Activated gamma-delta T cell (primary cell): Measurements from ENCODE around the gene SHANK2.

Source experiments
- DNase-seq: peaks from one replicate; lab custom pipeline; 2025; lab: John Stamatoyannopoulos, UW
- total RNA-seq, 2 donors: gene quantifications; one replicate each; lab custom pipeline; 2026; lab: John Stamatoyannopoulos, UW

The SHANK2 gene
- 0 to 0.13 reads per million in 2 donors for total RNA-seq

DNA sequence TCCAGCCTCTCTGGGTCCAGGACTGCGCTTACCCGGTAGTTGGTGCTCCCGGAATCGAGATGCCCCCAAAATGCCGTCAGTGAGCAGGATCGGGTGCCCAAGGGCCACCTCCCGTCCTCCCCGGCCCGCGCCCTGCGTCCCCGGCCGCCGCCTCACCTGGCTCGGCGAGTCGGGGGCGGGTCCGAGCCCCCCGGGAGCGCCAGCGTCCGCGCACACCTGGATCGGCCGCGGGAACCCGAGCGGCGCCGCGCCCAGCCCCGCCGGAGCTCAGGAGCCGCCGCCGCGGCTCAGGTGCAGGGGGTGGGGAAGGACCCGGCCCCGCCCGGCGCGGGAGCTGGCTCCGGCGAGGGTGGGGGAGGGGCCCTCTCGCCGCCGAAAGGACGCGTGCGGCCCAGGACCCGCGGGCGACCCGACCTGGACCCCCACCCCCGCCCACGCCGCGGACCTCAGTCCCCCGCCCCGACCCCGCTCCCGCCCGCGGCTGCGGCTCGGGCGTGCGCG lies at the start of gene SHANK2:
Gene SHANK2 (minus strand): TSS at position 309 of the 501 bp plus-strand sequence. CDS start 105,251 bp downstream, outside the sequence.
- DNase-seq = no peak

DNA sequence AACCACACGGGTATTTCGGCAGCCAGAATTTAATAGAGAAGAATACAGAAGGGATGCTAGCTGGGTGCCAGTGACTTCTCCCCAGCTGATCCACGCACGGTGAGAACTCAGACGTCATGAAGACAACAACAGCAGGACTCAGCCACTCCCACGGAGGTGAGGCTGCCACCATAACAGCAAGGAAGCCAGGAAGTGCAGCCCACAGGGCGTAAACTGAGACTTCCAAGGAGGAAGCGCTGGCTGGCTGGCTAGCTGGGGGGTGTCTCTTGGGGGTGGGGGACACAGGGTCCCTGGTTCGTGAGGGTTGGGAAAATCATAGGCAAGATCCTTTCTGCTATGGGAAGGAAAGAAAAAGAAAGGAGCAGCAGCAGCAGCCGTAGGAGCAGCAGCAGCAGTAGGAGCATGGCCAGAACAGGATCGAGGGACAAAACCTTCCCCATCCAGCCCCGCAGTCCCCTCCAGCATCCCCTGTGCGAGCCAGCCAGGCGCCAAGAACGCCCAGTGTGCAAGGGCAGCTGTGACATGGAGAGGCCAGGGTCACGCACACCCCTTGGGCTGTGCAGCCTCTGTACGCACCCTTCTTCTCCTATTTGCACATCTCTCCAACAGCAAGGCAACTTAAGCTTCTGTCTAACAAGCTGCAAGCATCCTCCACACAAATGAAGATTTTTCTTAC lies 49.6 kb upstream of the SHANK2 start:
- DNase-seq = no peak

DNA sequence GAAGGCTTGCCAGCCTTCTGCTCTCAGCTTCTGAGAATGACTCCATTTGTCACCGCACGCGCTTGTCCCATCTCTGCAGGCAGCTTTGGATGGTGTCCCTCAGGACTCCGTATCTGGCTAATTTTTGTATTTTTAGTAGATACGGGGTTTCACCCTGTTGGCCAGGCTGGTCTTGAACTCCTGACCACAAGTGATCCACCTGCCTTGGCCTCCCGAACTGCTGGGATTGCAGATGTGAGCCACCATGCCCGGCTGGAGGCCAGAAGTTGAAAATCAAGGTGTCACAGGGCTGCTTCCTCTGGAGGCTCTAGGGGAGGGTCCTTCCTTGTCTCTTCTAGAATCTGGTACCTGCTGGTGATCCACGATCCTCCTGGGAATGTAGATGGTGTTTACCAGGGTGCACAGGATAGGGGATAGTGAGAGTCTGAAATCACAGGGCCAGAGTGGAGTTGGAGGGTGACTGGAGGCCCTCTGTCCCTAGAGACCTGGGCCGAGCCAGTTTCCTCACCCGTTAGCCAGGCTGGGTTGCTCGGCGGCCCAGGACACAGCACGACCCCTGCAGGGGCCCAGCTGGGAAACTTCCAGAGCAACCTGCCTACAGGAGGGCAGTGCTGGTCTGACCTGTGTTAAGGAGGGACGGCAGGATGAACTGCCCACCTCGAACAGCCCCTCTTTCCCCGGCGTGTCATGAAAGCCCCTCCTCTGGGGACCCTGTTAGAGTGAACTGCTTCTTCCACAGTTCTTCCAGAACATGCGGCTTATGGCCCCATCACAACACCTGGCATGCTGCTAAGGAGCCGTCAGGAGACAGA lies 48.9 kb upstream of the SHANK2 start:
- DNase-seq = no peak

DNA sequence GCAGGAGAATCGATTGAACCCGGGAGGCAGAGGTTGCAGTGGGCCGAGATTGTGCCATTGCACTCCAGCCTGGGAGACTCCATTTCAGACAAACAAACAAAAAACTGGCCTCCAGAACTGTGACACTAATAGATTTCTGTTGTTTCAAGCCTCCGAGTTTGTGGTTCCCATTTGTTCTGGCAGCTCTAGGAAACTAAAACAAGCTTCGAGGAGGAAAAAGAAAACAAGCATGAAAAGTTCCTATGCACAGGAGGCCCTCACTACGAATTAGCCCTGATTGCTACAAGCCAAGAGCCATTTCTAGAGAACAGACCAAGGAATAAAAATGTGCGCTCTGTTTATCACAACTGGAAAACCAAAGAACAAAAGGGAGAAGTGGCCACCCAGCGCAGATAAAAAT lies 47.8 kb upstream of the SHANK2 start:
- no peak for DNase-seq

DNA sequence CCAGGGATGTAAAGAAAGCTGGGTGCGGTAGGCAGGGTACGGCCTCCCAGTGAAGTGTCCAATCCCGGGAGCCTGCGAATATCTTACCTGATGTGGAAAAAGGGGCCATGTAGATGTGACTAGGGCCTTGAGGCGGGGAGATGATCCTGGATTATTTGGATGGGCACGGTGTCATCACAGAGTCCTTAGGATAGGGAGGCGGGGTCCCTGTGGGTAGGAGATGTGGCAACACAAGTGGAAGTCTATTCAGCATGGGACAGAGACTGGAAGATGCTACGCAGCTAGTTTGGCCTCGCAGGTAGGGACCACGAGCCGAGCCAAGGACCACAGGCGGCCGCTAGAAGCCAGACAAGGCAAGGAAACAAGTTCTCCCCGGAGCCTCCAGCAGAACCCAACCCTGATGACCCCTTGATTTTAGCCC lies 46.4 kb upstream of the SHANK2 start:
- no peak for DNase-seq

DNA sequence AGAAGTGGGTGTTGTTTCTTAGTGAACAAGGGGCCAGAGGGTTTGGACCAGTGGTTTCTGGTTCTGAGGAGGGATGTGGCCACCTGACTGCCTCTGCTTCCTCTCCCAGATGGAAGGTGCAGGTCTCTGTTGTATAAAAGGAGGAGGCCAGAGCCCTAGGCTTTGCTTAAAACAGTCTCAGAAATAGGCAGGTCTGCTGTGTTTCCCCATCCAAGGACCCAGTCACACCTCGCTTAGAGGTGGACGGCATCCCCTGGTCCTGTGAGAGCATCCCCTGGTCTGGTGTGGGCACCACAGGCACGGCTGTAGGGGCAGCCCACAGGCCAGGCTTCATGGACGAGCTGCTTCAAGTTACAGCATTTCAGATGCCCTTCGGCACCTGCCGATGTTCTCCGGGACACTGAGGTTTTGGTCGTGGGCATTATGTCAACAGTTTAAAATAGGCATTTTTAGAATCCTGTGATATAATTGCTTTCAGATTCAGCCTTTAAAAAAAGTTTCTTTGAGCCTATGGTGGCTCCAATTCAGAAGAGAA lies 45.7 kb upstream of the SHANK2 start:
- no peak for DNase-seq

DNA sequence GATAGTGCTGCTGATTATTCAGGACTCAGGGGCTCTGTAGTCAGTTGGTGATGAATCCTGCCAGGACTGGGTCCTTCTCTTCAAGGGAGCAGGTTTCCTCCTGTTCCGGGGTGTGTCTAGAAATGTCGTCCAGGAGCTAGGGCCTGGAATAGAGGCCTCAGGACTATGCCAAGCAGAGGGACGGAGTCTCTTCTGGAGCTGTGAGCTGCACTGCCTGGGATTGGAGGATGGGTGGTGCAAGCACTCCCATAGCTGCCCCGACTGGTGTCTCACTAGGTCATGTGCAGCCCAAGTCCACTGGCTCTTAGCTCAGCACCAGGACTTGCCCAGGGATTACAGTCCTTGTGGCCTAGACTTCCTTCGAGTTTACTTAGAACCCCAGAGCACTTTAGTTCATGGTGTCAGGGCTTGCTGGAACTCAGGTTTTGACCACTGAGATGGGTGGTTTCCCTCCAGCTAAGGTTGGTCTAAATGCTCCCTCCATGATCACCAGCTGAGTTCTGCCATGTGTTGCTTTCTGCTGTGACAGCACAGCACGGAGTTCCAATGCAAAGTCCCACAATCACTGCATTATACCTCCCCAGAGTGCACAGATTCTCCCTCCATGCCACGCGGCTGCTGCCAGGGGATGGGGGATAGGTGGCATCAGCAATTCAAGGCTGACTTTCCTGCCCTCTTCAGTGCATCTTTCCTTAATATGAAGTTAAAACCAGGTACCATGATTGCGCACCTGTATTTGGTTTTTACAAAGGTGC lies 42.6 kb upstream of the SHANK2 start:
- no peak for DNase-seq

DNA sequence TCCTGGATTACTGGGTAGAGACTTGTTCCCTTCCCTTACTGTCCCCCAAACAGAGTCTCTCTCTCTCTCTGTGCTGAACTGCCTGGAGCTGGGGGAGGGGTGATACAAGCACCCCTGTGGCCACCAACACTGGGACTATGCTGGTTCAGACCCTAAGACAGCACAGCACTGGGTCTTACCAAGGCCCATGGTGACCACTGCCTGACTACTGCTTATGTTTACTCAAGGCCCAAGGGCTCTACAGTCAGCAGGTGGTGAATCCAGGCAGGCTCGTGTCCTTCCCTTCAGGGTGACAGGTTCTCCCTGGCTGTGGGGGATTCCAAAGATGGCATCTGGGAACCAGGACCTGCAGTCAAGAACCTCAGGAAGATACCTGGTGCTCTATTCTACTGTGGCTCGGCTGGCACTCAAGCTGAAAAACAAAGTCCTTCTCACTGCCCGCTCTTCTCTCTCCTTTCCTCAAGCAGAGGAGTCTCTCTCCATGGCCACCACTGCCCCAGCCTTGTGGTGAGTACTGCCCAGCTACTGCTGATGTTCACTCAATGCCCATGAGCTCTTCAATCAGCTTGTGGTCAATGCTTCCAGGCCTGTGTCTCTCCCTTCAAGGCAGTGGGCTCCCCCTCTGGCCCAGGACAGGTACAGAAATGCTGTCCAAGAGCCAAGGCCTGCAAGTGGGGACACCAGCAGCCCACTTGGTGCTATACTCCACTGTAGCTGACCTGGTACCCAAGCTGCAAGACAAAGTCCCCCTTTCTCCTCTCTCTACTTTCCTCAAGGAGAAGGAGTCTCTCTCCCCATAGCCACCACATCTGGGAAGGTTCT lies 41.8 kb upstream of the SHANK2 start:
- DNase-seq = no peak

DNA sequence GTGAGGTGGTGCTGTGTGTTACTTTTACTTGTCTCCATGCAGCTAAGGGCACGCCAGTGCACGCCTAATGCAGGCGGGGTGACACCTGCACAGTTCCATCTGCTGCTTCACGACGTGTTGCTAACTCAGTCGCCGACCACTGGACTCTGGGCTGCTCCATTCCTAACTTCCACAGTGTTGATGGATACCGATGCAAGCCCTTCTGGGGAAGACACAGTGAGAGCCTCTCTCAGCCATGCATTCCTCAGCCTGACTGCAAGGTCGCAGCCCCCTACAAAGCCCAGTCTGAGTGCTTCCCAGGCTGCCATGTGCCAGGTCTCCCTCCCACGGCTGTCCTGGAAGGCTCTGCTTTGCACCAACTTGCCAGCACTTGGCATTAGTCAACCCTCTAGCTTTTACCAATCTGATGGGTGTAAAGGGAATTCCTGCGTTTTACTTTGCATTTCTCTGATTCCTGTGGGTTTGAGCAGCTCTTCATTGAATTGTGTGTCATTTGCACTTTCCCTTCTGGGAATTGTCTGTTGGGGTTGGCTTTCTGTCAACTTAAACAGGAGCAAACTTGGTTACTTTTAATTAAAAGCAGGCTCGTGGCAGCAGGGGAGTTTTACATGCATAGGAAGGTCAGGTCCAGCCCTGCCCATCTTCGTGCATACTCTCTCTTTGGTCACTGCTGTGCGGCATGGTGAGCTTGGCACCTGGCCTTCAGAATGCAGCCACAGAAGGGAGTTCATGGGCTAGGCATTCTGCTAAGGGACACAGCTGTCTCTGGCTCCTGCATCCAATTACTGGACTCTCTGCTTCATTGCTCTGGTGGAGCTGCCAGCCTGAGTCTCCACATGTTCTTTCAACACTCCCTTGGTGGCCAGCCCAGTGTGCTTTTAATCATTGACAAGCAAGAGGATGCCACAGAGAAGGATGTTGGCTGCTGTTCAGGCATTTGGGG lies 34.6 kb upstream of the SHANK2 start:
- DNase-seq = no peak

DNA sequence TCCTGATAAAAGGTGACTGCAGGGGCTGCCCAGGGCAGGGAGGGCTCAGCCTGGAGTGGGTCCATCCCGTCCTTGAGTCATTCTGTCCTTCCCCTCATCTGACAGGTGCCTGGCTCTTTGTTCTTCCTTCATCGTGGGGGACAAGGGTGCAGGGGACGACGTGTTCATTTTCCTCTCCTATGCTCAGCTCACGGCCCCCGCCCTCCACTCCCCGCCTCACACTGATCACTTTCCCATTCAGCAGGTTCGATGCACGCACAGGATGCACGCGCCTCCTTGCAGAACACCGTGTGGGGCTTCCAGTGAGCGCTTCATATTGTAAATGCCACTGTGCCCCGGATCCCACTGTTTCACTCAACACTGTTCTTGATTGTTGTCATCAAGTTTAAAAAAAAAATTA lies 32.7 kb upstream of the SHANK2 start:
- DNase-seq = no peak

DNA sequence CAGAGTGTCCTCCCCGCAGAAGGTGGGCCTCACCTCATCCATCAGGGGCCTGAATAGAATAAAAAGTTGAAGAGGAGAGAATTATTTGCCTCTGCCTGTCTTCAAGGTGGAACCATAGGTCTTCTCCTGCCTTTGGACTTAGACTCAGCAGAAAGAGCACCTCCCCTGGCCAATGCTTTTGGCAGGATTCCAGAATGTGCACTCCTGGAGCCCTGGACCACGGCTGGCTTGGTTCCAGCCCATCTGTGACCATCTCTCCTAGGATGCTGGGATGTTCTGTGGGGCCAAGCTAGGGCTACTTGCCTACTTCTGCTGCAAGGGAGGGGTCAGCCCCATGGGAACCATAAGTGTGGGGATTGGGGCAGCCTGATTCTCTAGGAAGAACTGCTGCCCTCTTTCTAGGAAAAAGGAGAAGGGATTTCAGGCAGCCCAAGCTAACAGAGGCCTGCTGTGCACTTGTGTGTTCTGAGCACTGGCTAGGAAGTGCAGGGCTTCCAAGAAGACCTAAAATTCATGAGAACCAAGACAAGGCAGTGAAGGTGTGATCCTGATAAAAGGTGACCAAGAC lies 32.2 kb upstream of the SHANK2 start:
- DNase-seq = no peak

DNA sequence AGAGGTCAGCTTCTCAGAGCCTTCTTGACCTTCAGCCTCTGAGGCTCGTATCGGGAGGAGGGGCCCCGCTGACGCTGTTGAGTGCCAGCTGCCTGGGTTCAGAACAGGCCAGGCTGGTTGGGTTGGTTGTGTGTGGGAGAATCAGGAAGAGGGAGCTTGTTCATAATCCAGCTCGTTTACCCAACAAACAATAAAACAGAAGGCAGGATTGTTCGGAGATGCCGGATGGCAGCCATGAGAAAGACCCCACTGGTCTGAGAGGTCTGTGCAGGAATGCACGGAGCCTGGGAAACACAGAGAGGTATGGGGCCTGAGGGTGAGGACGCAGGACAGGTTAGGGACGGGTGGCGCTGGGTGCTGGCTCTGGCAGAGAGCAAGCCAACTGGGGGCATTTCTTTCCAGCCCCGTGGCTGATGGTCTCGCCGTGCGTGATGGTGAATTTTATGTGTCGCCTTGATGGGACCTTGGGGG lies 31.6 kb upstream of the SHANK2 start:
- no peak for DNase-seq

DNA sequence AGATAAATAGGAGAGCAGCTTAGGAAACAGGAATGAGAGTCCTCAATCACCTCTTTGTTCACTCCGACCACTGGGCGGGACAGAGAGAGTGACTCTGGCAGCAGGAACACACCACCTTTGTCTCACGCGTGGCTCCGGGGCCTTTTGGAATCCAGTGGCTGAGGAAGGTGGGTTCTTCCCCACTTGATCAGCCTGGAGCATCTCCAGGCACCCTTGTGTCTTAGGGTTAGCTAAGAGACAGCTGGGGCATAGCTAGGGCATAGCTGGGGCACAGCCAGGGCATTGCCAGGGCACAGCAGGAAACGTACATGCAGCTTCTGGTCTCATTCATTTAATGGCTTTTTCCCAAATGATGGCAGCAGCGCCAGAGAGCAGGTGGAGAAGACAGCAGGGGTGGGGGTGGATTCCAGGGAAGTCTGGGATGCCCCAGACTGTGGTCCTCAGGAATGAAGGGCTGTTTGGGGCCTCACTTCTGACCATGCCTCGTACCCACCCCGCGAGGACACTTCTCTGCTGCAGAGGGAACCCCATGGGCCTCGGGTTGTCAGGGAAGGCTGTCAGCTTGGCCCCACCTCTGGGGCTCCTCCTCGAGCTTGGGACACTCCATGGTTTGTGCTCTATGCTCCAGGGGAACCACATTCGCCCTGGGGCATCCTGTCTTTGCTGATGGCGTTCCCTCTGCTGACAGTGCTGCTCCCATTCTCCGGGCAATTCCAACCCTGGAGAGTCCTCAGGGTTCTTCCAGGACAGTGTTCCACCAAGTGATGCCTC lies 30.4 kb upstream of the SHANK2 start:
- DNase-seq = no peak

DNA sequence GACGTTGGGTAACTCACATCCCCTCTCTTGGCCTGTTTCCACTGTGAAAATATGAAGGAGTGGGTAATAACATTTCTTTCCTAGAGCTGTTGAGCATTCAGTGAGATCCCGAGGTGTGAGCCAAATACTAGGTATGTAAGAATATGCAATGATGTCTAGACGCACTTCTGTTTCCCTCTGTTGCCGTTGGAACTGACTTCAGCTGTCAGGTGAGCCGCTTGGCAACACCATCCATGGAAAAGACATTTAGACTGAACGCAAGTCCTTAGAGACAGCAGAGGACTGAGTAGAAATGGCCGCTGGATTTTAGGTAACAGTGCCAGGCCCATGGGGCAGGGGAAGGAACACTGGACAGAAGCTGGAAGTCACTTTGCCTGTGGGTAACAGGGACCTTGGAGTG lies 29.5 kb upstream of the SHANK2 start:
- DNase-seq = no peak

DNA sequence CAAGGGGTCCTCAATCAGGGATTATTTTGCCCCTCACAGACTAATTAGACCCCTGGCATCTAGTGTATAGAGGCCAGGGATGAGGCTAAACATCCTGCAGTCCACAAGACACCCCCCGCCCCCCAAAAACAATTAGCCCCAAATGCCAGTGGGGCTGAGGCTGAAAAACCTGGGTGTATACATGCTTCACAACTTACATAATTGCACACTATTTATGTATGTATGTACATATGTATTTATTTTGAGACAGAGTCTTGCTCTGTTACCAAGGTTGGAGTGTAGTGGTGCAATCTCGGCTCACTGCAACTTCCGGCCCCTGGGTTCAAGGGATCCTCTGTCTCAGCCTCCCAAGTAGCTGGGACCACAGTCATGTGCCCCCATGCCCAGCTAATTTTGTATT lies 28.8 kb upstream of the SHANK2 start:
- DNase-seq = no peak

DNA sequence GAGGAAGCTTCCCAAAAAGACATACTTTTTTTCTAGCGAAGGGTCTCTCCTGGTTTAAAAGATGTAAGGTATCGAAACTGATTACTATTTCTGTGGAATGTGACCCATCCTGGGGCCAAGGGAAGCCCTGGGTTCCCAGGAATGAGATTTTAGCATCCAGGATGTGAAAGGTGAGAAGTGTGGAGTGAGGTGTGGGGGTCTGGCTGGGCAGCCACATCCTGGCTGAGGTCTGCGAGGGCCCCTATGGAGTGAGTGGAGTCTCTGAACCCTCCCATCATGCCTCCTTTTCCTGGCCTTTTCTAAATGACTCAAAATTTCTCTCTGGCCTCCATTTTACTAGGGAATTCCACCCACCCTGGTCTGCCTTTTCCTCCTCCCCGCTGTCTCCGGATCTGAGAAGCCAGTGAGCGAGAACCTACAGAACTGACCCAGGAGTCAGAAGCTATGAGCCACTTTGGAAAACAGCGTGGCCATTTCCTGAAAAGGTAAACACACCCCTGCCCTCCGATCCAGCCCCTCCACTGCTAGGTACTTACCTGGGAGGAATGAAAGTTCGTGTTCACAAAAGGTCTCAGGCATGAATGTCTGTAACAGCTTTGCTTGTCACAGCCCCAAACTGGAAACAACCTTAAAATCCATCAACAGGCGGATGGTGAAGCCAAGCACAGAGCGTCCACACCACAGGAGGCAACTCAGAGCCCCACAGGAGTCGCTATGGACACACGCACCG lies 27.7 kb upstream of the SHANK2 start:
- no peak for DNase-seq

DNA sequence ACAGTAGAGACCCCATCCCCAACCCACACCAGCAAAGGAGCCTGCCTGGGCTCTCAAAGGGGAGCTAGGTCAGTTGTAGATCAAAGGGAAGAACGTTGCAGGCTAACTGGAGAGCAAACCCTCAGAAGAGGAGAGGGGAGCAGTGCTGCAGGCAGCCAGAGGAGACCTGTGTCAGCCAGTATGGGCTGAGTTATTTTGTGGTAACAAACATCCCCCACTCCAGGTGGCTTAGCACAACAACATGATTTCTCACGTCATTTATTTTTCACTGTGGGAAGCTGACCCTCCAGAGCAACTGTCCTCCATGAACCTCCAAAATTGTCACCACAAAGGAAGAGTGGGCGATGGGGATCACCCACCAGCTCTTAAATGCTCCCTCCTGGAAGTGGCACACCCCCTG lies 19.8 kb upstream of the SHANK2 start:
- DNase-seq = no peak
